ENCODE measurements around the gene KLF16. TPM values are rescaled to one million over a fixed set of nuclear protein-coding genes. Genes with fewer than 3 reads are reported as not detected.
A peak's percentile ranks its signal among the peaks of the same experiment; 100 is the strongest.

The KLF16 gene
- total RNA-seq, 1 donor from 2014 or later: 26.3 TPM

DNA sequence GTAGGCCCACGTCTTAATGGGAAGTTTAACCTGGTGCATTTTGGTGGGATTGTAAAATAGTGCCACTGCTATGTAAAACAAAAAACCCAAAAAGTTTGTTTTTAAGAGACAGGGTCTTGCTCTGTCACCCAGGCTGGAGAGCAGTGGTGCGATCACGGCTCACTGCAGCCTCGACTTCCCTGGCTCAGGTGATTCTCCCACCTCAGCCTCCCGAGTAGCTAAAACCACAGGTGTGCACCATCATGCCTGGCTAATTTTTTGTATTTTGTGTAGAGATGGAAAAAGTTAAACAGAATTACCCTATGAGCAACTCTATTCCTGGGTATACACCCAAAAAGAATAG lies 14.3 kb downstream of the KLF16 start:
- Mint-ChIP-seq H3K36me3 (ENCODE audit: unreplicated experiment) (peaks cover 3% of the 10 kb centered on the region), H3K4me1 (ENCODE audit: unreplicated experiment) (peaks cover 36% of the 10 kb centered on the region), H3K27ac (ENCODE audit: unreplicated experiment) (peak overlapping the region; percentile 52), H3K9me3 (ENCODE audit: unreplicated experiment) (no peaks in the 10 kb centered on the region), H3K4me3 (ENCODE audit: unreplicated experiment) (peak overlapping the region; percentile 22), H3K27me3 (ENCODE audit: unreplicated experiment) (no peaks in the 10 kb centered on the region)
- no peak for DNase-seq (ENCODE audit: extremely low spot score, unreplicated experiment)
- TF ChIP-seq, protein P1, sequence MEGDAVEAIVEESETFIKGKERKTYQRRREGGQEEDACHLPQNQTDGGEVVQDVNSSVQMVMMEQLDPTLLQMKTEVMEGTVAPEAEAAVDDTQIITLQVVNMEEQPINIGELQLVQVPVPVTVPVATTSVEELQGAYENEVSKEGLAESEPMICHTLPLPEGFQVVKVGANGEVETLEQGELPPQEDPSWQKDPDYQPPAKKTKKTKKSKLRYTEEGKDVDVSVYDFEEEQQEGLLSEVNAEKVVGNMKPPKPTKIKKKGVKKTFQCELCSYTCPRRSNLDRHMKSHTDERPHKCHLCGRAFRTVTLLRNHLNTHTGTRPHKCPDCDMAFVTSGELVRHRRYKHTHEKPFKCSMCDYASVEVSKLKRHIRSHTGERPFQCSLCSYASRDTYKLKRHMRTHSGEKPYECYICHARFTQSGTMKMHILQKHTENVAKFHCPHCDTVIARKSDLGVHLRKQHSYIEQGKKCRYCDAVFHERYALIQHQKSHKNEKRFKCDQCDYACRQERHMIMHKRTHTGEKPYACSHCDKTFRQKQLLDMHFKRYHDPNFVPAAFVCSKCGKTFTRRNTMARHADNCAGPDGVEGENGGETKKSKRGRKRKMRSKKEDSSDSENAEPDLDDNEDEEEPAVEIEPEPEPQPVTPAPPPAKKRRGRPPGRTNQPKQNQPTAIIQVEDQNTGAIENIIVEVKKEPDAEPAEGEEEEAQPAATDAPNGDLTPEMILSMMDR (IDR thresholded peaks at IDR 0.05): no peak

DNA sequence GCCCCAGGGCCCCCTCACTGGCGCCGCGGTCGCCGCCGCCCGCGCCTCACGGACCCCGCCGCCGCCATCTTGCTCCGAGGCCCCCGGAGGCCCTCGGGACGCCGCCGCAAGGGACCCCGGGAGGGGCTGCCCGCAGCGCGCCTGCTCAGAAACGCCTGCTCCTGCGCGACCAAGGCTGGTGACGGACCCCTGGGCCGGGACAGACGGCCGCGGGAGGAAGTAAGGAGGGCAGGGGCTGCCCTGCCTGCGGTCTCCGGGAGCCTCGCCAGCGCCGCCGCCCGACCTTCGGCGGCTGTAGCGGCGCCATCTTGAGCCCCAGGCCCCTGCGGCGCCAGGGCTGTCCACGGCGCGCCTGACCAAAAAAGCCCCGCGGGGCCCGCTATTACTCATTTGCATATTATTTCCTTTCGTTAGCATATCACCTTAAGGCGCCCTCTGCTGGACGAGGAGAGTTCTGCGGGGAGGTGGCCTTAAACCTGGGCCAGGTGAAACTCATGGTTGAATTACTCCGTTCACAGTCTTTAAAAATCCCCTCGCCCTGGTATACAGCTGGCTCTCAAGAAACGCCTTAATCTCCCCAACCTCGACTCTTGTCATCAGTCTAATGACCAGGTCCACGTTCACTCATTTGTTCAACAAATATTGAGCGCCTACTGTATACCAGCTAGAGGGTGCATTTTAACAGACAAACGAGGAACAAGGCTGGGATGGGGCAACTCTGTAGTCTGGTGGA lies 14.8 kb downstream of the KLF16 start, which contains the start of gene REXO1:
TSS of gene REXO1 (minus strand) at position 85 of the 733 bp plus-strand sequence. CDS start 125 bp downstream, outside the sequence.
- peaks cover 34% of the 10 kb centered on the region for H3K4me1 Mint-ChIP-seq (ENCODE audit: unreplicated experiment)

DNA sequence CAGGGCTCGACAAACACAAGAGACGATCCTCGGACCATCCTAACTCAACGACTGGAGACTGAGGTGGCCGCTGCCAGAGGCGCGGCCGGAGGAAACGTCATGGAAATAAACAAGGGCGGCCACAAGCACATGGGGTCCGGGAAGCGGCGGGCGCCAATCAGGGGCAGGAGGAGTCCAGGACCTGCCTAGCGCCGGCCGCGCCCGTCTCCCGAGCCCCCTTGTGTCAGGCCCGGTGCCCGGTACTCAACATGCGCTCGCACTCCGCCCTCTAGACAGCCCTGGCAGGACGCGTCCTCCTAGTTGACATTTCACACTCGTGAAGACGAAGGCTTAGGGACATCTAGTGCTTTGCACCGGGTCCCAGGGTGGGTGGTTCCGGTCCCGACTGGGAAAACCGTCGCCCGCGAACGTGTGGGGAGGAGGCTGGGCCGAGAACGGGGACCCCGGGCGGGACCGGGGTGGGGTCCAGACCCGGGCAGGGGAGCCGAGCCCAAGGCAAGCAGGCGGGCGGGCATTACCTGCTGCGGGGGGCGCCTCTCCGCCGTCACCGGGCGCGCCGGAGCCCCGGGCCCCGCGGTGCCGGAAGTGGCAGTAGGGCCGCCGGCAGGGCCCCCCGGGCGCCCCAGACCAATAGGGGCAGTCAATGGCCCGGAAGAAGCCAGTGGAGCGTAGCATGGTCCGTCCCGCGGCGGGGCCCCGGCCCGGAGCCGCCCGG lies 15.5 kb downstream of the KLF16 start:
- no peak for DNase-seq (ENCODE audit: extremely low spot score, unreplicated experiment)
- Mint-ChIP-seq H3K4me1 (ENCODE audit: unreplicated experiment) (peaks cover 28% of the 10 kb centered on the region), H3K27ac (ENCODE audit: unreplicated experiment) (peak overlapping the region; percentile 92), H3K27me3 (ENCODE audit: unreplicated experiment) (no peaks in the 10 kb centered on the region), H3K36me3 (ENCODE audit: unreplicated experiment) (peaks cover 3% of the 10 kb centered on the region), H3K9me3 (ENCODE audit: unreplicated experiment) (no peaks in the 10 kb centered on the region), H3K4me3 (ENCODE audit: unreplicated experiment) (peak overlapping the region; percentile 85)
- TF ChIP-seq, protein P1 (IDR thresholded peaks at IDR 0.05): no peak

More for the DNA sequence above, 14.8 kb downstream of the KLF16 start, which contains the start of gene REXO1:
- no peaks in the 10 kb centered on the region for H3K27me3 Mint-ChIP-seq (ENCODE audit: unreplicated experiment)
- H3K4me3 Mint-ChIP-seq (ENCODE audit: unreplicated experiment): peak within 1 kb of the TSS; percentile 85
- TF ChIP-seq, protein P1 (IDR thresholded peaks at IDR 0.05): peak; percentile 95
- no peaks in the 10 kb centered on the region for H3K9me3 Mint-ChIP-seq (ENCODE audit: unreplicated experiment)
- peak within 1 kb of the TSS; percentile 92 for H3K27ac Mint-ChIP-seq (ENCODE audit: unreplicated experiment)
- DNase-seq (ENCODE audit: extremely low spot score, unreplicated experiment): peak; percentile 98
- H3K36me3 Mint-ChIP-seq (ENCODE audit: unreplicated experiment): peaks cover 3% of the 10 kb centered on the region

DNA sequence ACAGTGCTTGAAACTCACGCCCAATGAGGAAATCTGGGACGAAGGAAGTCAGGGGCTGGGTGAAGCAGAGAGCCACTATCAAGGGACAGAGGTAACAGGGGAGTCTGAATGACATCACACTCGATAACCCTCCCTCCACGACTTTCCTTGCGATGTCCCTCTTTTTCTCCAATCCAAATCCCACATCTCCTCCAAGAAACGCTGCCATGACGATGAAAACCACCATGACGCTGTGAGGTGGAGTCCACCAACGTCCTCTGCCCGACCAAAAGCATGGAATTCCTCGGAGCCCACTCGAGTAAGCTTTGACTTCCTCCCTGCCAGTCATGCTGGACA lies 16.1 kb downstream of the KLF16 start:
- Mint-ChIP-seq H3K4me3 (ENCODE audit: unreplicated experiment) (peak overlapping the region; percentile 85), H3K27ac (ENCODE audit: unreplicated experiment) (peak overlapping the region; percentile 92), H3K4me1 (ENCODE audit: unreplicated experiment) (peaks cover 33% of the 10 kb centered on the region), H3K9me3 (ENCODE audit: unreplicated experiment) (no peaks in the 10 kb centered on the region), H3K36me3 (ENCODE audit: unreplicated experiment) (peaks cover 3% of the 10 kb centered on the region), H3K27me3 (ENCODE audit: unreplicated experiment) (no peaks in the 10 kb centered on the region)
- TF ChIP-seq, protein P1 (IDR thresholded peaks at IDR 0.05): no peak
- DNase-seq (ENCODE audit: extremely low spot score, unreplicated experiment): no peak

DNA sequence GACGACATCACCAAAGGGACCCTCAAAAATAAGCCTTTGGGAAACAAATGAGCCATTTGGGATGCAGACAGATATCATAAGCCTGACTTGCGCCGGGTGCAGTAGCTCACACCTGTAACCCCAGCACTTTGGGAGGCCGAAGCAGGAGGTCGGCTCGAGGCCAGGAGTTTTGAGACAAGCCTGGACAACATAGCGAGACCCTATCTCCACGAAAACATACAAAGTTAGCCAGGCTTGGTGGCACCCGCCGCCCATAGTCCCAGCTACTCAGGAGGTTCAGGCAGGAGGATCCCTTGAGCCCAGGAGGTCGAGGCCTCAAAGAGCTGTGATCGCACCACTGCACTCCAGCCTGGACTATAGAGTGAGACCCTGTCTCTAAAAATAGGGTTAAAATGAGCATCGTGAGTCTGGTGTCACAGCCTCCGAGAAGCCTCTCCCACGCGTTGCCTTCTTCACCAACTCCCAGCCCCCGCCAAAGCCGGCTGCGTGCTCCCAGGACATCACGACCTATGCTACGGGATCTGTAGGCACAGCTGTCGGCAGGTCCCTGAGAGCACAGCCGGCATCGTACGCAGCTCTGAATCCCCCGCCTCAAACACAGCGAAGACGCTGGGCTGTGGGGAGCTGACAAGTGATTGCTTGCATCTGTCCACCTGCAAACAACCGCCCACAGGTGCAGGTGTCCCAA lies 16.7 kb downstream of the KLF16 start:
- no peak for DNase-seq (ENCODE audit: extremely low spot score, unreplicated experiment)
- TF ChIP-seq, protein P1 (IDR thresholded peaks at IDR 0.05): no peak
- peak overlapping the region; percentile 92 for H3K27ac Mint-ChIP-seq (ENCODE audit: unreplicated experiment)
- peak overlapping the region; percentile 85 for H3K4me3 Mint-ChIP-seq (ENCODE audit: unreplicated experiment)
- H3K4me1 Mint-ChIP-seq (ENCODE audit: unreplicated experiment): peaks cover 40% of the 10 kb centered on the region
- H3K27me3 Mint-ChIP-seq (ENCODE audit: unreplicated experiment): no peaks in the 10 kb centered on the region
- no peaks in the 10 kb centered on the region for H3K9me3 Mint-ChIP-seq (ENCODE audit: unreplicated experiment)
- peaks cover 3% of the 10 kb centered on the region for H3K36me3 Mint-ChIP-seq (ENCODE audit: unreplicated experiment)
